ENCODE results near the gene CIT.

GRCh38 chr12:119679490-119679889, 197.6 kb downstream of the CIT start:
- TF ChIP-seq CTCF (IDR thresholded peaks at IDR 0.05) (no peak), POLR2A (IDR thresholded peaks at IDR 0.05) (no peak)
